OCI-LY3 (cell line): ENCODE results near the gene NOCT.
"Not testable (repeated sequence)": the region's sequence is repeated elsewhere in the genome, so short reads cannot be mapped to it uniquely, and the experiment has no call there.

Experiments
- CTCF ChIP-seq: fragments of 200-600, 300-600 bp; sonication (generic); IDR thresholded peaks from 2 replicates; pipeline ENCODE4 v1.5.1; 2014; ENCODE audit warnings: antibody characterized with exemption, low read length, low read depth
- EZH2phosphoT487 ChIP-seq: fragments of 200-600 bp; shearing (Covaris generic); IDR thresholded peaks from 2 replicates; pipeline ENCODE4 v1.6.1; 2018; ENCODE audit warnings: antibody characterized with exemption, mixed run types, low read depth

DNA sequence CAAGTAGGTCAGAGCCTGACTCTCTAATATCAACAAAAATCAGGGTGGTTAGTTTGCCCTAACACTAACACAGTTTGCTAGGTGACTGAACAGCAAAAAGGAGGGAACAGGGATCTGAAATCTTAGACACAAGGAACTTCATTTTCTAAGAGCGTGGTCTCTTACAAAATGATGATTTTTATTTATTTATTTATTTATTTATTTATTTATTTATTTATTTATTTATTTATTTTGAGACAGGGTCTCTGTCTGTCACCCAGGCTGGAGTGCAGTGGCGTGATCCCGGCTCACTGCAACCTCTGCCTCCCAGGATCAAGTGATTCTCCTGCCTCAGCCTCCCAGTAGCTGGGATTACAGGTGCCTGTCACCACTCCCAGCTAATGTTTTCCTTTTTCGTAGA is 11.9 kb upstream of the NOCT start:
- TF ChIP-seq CTCF, EZH2phosphoT487: not testable (repeated sequence)
